Activated gamma-delta T cell treated with anti-CD3 and anti-CD28 coated beads, Interleukin-2, amount 50 U/mL, for 16 hours (primary cell): Measurements from ENCODE around the gene SCUBE2.
"Not testable (repeated sequence)": the region's sequence is repeated elsewhere in the genome, so short reads cannot be mapped to it uniquely, and the experiment has no call there.

Experiments used
- DNase-seq: peaks from one replicate; pipeline ENCODE4 v3.0.0-alpha.2; 2020; ENCODE audit warnings: low read depth

SCUBE2 gene

GRCh38 chr11:9008011-9008550 is 83.3 kb downstream of the SCUBE2 start:
- DNase-seq, result no peak

- DNase-seq, result no peak
These were observed 86.3 kb downstream of the SCUBE2 start for GRCh38 chr11:9005087-9005486.

GRCh38 chr11:9004183-9004926 is 87.0 kb downstream of the SCUBE2 start:
- no peak for DNase-seq

GRCh38 chr11:9003573-9004182 is 87.7 kb downstream of the SCUBE2 start, which contains the start of gene NRIP3:
TSS of gene NRIP3 (minus strand) at chr11:9004001. CDS start at chr11:9003935, 66 bp downstream.
- peak; percentile 56 for DNase-seq

- no peak for DNase-seq
These were observed 88.4 kb downstream of the SCUBE2 start for GRCh38 chr11:9002920-9003572.

GRCh38 chr11:9001736-9002135 is 89.7 kb downstream of the SCUBE2 start:
- no peak for DNase-seq

- DNase-seq, result no peak
These were observed 93.4 kb downstream of the SCUBE2 start for GRCh38 chr11:8998017-8998416.

GRCh38 chr11:8997451-8997850 is 93.9 kb downstream of the SCUBE2 start:
- DNase-seq, result no peak

GRCh38 chr11:8989453-8989852 is 101.9 kb downstream of the SCUBE2 start:
- DNase-seq, result no peak

- no peak for DNase-seq
These were observed 102.8 kb downstream of the SCUBE2 start for GRCh38 chr11:8988329-8989234.

GRCh38 chr11:8987446-8987845 is 104.0 kb downstream of the SCUBE2 start:
- DNase-seq, result no peak

- DNase-seq, result not testable (repeated sequence)
These were observed 104.6 kb downstream of the SCUBE2 start for GRCh38 chr11:8986772-8987171.

- no peak for DNase-seq
These were observed 105.9 kb downstream of the SCUBE2 start for GRCh38 chr11:8985462-8985861.

GRCh38 chr11:8983552-8983951 is 107.8 kb downstream of the SCUBE2 start:
- no peak for DNase-seq

- no peak for DNase-seq
These were observed 110.9 kb downstream of the SCUBE2 start for GRCh38 chr11:8980485-8980884.

GRCh38 chr11:8979365-8979764 is 112.0 kb downstream of the SCUBE2 start:
- not testable (repeated sequence) for DNase-seq

GRCh38 chr11:8973121-8973520 is 118.3 kb downstream of the SCUBE2 start:
- no peak for DNase-seq

GRCh38 chr11:8971924-8972316 is 119.5 kb downstream of the SCUBE2 start:
- no peak for DNase-seq

GRCh38 chr11:8971196-8971923 is 120.0 kb downstream of the SCUBE2 start:
- no peak for DNase-seq
